OCI-LY1 (cell line): ENCODE measurements around the gene RBMS1.

ENCODE experiments used
- H2AFZ ChIP-seq: fragments of 200-600 bp; sonication (generic), shearing (Covaris generic); 2 replicates; pipeline ENCODE4 v1.6.0; 2014; ENCODE audit warnings: antibody characterized with exemption, mild to moderate bottlenecking, low read length
- H3F3A ChIP-seq: fragments of 200-600 bp; sonication (generic), shearing (Covaris generic); 2 replicates; pipeline ENCODE4 v1.6.0; 2014; ENCODE audit warnings: mild to moderate bottlenecking, antibody characterized with exemption, low read length, moderate library complexity; ENCODE audit not compliant: insufficient read depth
- H3K27ac ChIP-seq: fragments of 200-600 bp; sonication (generic); 2 replicates; pipeline ENCODE4 v1.5.1; 2014; ENCODE audit warnings: low read length, mixed run types, mild to moderate bottlenecking, low read depth; ENCODE audit not compliant: poor library complexity, severe bottlenecking
- H3K27me3 ChIP-seq: fragments of 200-600 bp; sonication (generic); 2 replicates; pipeline ENCODE4 v1.6.0; 2014; ENCODE audit warnings: antibody characterized with exemption, mild to moderate bottlenecking, low read length, moderate library complexity; ENCODE audit not compliant: insufficient read depth
- H3K36me3 ChIP-seq: fragments of 200-600 bp; sonication (generic); 2 replicates; pipeline ENCODE4 v1.6.1; 2014; ENCODE audit warnings: mild to moderate bottlenecking, antibody characterized with exemption, low read length, moderate library complexity, mixed read lengths; ENCODE audit not compliant: insufficient read depth
- H3K4me1 ChIP-seq: fragments of 200-600 bp; sonication (generic); 2 replicates; pipeline ENCODE4 v1.5.1; 2014; ENCODE audit warnings: mild to moderate bottlenecking, low read length, moderate library complexity; ENCODE audit not compliant: insufficient read depth, severe bottlenecking
- H3K4me2 ChIP-seq: fragments of 200-600 bp; sonication (generic), shearing (Covaris generic); 2 replicates; pipeline ENCODE4 v1.6.1; 2014; ENCODE audit warnings: low read length
- H3K4me3 ChIP-seq: fragments of 200-600 bp; sonication (generic); 2 replicates; pipeline ENCODE4 v1.5.1; 2014; ENCODE audit warnings: low read length, low read depth, mild to moderate bottlenecking, mixed read lengths; ENCODE audit not compliant: poor library complexity, severe bottlenecking
- H3K79me2 ChIP-seq: fragments of 200-600 bp; shearing (Covaris generic); 2 replicates; pipeline ENCODE4 v1.6.1; 2016; ENCODE audit warnings: mixed run types, low read length, mixed read lengths; ENCODE audit not compliant: insufficient read depth
- H3K9ac ChIP-seq: fragments of 200-600 bp; sonication (generic), shearing (Covaris generic); 2 replicates; pipeline ENCODE4 v1.6.1; 2014; ENCODE audit warnings: mild to moderate bottlenecking, low read length, mixed read lengths
- H3K9me2 ChIP-seq: fragments of 200-600 bp; sonication (generic), shearing (Covaris generic); 2 replicates; pipeline ENCODE4 v1.6.1; 2014; ENCODE audit warnings: low read depth, mild to moderate bottlenecking, low read length, mixed read lengths
- H3K9me3 ChIP-seq: fragments of 200-600 bp; shearing (Covaris generic); 2 replicates; pipeline ENCODE4 v1.6.1; 2014; ENCODE audit warnings: low read length, mixed read lengths
- H4K20me1 ChIP-seq: fragments of 200-600 bp; sonication (generic), shearing (Covaris generic); 2 replicates; pipeline ENCODE4 v1.6.0; 2016; ENCODE audit warnings: mild to moderate bottlenecking, low read length; ENCODE audit not compliant: insufficient read depth
- EZH2 ChIP-seq: fragments of 200-600 bp; sonication (generic), shearing (Covaris generic); IDR thresholded peaks from 2 replicates; pipeline ENCODE4 v1.8.0; 2017; ENCODE audit warnings: borderline replicate concordance, mixed run types, mild to moderate bottlenecking, antibody characterized with exemption, low read length, moderate library complexity, mixed read lengths
- TF ChIP-seq, protein P1 (sequence below): fragments of 200-600 bp; sonication (generic), shearing (Covaris generic); IDR thresholded peaks from 2 replicates; pipeline ENCODE4 v1.5.1; 2017; ENCODE audit warnings: mild to moderate bottlenecking, antibody characterized with exemption, low read length, moderate library complexity, mixed read lengths

The RBMS1 gene

DNA sequence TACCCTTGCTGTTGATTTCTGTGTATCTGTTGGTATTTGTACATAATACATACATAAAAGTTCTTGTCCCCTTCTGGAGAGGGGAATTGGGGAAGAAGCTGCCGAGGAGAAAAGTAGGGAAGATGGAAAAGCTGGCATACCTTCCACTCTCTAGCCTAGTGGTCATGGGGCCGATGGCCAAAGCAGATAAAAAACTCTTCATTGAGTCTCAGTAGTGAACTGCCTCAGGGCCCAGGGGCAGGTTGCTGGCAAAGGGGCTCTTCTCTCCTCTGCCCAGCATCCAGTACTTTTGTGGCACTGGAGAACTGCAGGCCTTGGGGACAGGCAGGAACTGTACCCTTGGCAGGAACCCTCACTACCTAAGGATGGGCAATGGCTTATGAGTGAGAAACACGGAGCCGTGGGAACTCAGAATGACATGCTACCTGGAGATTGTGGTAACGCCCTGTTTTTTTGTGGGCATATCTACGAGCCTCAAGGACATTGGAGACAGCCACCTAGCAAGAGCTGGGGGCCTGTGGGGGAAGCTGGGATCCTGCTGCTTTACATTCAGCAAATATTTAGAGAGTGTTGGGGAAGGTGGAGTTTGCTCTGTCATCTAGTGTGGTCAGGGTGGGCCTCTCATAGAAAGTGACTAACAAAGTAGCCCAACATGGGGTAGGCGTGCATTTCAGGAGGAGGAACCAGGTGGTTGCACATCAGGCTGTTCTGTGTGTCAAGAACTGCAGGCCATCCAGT lies 270.9 kb downstream of the RBMS1 start:
- H2AFZ ChIP-seq = no peak overlapping the region
- no peaks in the 10 kb centered on the region for H3F3A ChIP-seq
- no peak overlapping the region for H3K4me2 ChIP-seq
- H3K4me3 ChIP-seq = no peak overlapping the region
- no peak overlapping the region for H3K27ac ChIP-seq
- no peak overlapping the region for H3K9ac ChIP-seq
- no peaks in the 10 kb centered on the region for H3K9me2 ChIP-seq
- H4K20me1 ChIP-seq = no peaks in the 10 kb centered on the region
- no peaks in the 10 kb centered on the region for H3K4me1 ChIP-seq
- no peaks in the 10 kb centered on the region for H3K9me3 ChIP-seq
- no peak for TF ChIP-seq EZH2
- TF ChIP-seq, protein P1, sequence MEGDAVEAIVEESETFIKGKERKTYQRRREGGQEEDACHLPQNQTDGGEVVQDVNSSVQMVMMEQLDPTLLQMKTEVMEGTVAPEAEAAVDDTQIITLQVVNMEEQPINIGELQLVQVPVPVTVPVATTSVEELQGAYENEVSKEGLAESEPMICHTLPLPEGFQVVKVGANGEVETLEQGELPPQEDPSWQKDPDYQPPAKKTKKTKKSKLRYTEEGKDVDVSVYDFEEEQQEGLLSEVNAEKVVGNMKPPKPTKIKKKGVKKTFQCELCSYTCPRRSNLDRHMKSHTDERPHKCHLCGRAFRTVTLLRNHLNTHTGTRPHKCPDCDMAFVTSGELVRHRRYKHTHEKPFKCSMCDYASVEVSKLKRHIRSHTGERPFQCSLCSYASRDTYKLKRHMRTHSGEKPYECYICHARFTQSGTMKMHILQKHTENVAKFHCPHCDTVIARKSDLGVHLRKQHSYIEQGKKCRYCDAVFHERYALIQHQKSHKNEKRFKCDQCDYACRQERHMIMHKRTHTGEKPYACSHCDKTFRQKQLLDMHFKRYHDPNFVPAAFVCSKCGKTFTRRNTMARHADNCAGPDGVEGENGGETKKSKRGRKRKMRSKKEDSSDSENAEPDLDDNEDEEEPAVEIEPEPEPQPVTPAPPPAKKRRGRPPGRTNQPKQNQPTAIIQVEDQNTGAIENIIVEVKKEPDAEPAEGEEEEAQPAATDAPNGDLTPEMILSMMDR = no peak
- H3K27me3 ChIP-seq = no peaks in the 10 kb centered on the region
- H3K79me2 ChIP-seq = no peaks in the 10 kb centered on the region
- H3K36me3 ChIP-seq = no peaks in the 10 kb centered on the region
